Measurements from ENCODE around the gene ELP6.

GRCh38 chr3:47455806-47456452 lies 57.6 kb downstream of the ELP6 start:
- TF ChIP-seq REST (IDR thresholded peaks at IDR 0.05; ENCODE audit: insufficient read depth in 1 of 2, low read depth in 2 of 2, low read length in 2 of 2): no peak
- no peak for TF ChIP-seq POLR2AphosphoS5 (IDR thresholded peaks at IDR 0.05; ENCODE audit: low read depth, low read length)
- TF ChIP-seq SIN3A (IDR thresholded peaks at IDR 0.05; ENCODE audit: borderline replicate concordance, insufficient read depth, low read length): no peak
- no peak for TF ChIP-seq TAF1 (IDR thresholded peaks at IDR 0.05; ENCODE audit: borderline replicate concordance, insufficient read depth, low read length)
- no peak for TF ChIP-seq FOXP2 (optimal IDR thresholded peaks at IDR 0.05; ENCODE audit: borderline replicate concordance, extremely low read depth, extremely low read length, insufficient read depth)

All from PFSK-1 (cell line).